Measurements from ENCODE around the gene SURF6. TPM values are rescaled to one million over a fixed set of nuclear protein-coding genes. Genes with fewer than 3 reads are reported as not detected.
A peak's percentile ranks its signal among the peaks of the same experiment; 100 is the strongest.

Gene SURF6
- total RNA-seq, 2 donors from 2014 or later = 20.8 to 37.9 TPM

DNA sequence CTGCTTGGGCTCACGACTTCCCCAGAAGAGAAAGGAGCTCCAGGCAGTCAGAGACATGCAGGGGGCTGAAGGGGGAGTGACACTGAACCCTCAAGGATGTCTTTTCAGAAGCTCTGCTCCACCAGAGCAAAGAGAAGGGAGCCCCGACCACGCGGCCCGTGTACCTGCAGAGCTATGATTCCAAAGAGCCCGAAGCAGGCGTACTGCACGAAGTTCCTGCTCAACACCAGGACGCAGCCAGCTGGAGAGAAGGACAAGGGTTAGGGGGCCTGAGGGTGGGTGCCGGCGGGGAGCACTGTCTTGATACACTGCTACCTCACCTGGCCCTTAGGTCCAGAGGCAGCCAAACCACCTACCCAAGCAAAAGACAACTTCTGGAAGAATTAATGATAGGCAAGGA lies 30.4 kb upstream of the SURF6 start:
- Histone ChIP-seq H3K4me1 (peaks cover 57% of the 10 kb centered on the region), H3K9me3 (no peaks in the 10 kb centered on the region), H3K27me3 (no peaks in the 10 kb centered on the region), H3K4me3 (no peak overlapping the region), H3K27ac (peak overlapping the region in 1 of 4 donors; percentile 66), H3K36me3 (replicated peaks in 1 of 2; ENCODE audit: insufficient read depth in 1 of 2, low read depth in 2 of 2) (peaks cover 4 to 25% of the 10 kb centered on the region in 2 donors)
- 91 to 92% methylated on average over 4 to 11 of the region's 11 CpGs for WGBS, 2 donors
- TF ChIP-seq, protein P1, sequence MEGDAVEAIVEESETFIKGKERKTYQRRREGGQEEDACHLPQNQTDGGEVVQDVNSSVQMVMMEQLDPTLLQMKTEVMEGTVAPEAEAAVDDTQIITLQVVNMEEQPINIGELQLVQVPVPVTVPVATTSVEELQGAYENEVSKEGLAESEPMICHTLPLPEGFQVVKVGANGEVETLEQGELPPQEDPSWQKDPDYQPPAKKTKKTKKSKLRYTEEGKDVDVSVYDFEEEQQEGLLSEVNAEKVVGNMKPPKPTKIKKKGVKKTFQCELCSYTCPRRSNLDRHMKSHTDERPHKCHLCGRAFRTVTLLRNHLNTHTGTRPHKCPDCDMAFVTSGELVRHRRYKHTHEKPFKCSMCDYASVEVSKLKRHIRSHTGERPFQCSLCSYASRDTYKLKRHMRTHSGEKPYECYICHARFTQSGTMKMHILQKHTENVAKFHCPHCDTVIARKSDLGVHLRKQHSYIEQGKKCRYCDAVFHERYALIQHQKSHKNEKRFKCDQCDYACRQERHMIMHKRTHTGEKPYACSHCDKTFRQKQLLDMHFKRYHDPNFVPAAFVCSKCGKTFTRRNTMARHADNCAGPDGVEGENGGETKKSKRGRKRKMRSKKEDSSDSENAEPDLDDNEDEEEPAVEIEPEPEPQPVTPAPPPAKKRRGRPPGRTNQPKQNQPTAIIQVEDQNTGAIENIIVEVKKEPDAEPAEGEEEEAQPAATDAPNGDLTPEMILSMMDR (IDR thresholded peaks at IDR 0.05) = no peak
- no peak for TF ChIP-seq POLR2A (IDR thresholded peaks at IDR 0.05)
- ATAC-seq (no peak), DNase-seq (no peak)
- intact Hi-C loops (cut with DNase I) = no loop called here

- no peak for ATAC-seq
- TF ChIP-seq, protein P1 (IDR thresholded peaks at IDR 0.05) = no peak
- TF ChIP-seq POLR2A (IDR thresholded peaks at IDR 0.05) = no peak
- Histone ChIP-seq H3K36me3 (replicated peaks in 1 of 2; ENCODE audit: insufficient read depth in 1 of 2, low read depth in 2 of 2) (peaks cover 4 to 25% of the 10 kb centered on the region in 2 donors), H3K9me3 (no peaks in the 10 kb centered on the region), H3K4me1 (peaks cover 42% of the 10 kb centered on the region), H3K27ac (peak overlapping the region in 1 of 4 donors; percentile 22), H3K27me3 (no peaks in the 10 kb centered on the region), H3K4me3 (no peak overlapping the region)
- no peak for DNase-seq
- WGBS, 2 donors = 87 to 88% methylated on average over 13 to 15 of the region's 15 CpGs
- intact Hi-C loops (cut with DNase I) = no loop called here
Observed at GRCh38 chr9:133362359-133363044, 26.5 kb upstream of the SURF6 start.

- DNase-seq (no peak), ATAC-seq (no peak)
- Histone ChIP-seq H3K27ac (peak overlapping the region in 1 of 4 donors; percentile 7), H3K4me1 (peaks cover 44% of the 10 kb centered on the region), H3K27me3 (no peaks in the 10 kb centered on the region), H3K4me3 (no peak overlapping the region), H3K36me3 (replicated peaks in 1 of 2; ENCODE audit: insufficient read depth in 1 of 2, low read depth in 2 of 2) (peaks cover 4 to 25% of the 10 kb centered on the region in 2 donors), H3K9me3 (no peaks in the 10 kb centered on the region)
- intact Hi-C loops (cut with DNase I) = no loop called here
- 60 to 61% methylated on average over 13 of the region's 13 CpGs for WGBS, 2 donors
- TF ChIP-seq, protein P1 (IDR thresholded peaks at IDR 0.05) = no peak
- no peak for TF ChIP-seq POLR2A (IDR thresholded peaks at IDR 0.05)
Observed at GRCh38 chr9:133361507-133362092, 25.6 kb upstream of the SURF6 start.

DNA sequence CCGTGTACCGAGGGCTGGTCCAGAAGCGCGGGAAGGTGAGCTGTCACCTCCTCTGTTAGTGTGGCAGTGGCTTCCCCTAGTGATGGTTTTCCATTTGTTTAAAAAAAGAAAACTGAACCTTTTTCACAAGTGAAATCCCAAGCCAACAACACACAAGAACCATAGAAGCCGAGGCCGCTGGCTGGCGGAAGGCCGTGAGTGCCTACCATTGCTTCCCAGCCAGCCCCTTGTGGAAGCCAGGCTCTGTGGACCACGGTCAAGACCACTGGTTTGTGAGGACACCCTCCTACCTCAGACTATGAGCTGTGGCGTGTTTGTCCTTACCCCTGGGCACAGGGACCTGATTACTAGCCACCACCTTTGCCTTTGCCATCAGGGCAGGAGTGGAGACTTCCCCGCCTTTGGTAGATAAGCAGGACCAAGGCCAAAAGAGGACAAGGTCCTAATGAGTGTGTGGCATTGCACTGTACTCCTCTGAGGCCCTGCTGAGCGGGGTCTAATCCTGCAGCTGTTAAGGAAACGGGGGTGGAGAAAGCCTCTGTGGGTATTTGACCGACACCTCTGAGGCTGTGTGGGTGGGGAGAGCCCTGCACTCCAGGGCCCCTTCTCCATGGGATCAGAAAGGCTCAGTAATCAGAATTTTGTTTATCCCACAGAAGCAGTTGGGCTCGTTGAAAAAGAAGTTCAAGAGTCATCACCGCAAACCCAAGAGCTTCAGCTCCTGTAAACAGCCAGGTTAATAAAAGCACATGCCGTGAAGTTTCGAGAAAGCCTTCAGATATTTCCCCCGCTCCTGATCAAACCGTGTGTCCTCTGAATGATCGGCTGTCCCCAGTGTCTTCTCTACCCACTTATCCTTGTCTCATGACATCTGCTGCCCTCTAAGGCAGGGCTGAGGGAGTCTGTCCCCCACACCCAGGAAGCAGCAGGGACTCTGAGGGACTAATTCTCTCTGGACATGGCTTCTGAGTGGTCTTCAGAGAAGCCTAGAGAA lies 24.7 kb upstream of the SURF6 start:
- TF ChIP-seq POLR2A (IDR thresholded peaks at IDR 0.05) = no peak
- TF ChIP-seq, protein P1 (IDR thresholded peaks at IDR 0.05) = no peak
- WGBS, 2 donors = 66 to 73% methylated on average over 21 of the region's 21 CpGs
- no peaks in the 10 kb centered on the region for H3K9me3 ChIP-seq
- no peak overlapping the region for H3K4me3 ChIP-seq
- peak overlapping the region in 1 of 4 donors; percentile 17 for H3K27ac ChIP-seq
- peaks cover 0 to 20% of the 10 kb centered on the region in 2 donors for H3K36me3 ChIP-seq (replicated peaks in 1 of 2; ENCODE audit: insufficient read depth in 1 of 2, low read depth in 2 of 2)
- intact Hi-C loops (cut with DNase I) = no loop called here
- peaks cover 40% of the 10 kb centered on the region for H3K4me1 ChIP-seq
- ATAC-seq (no peak), DNase-seq (no peak)
- H3K27me3 ChIP-seq = no peaks in the 10 kb centered on the region

Data from body of pancreas (tissue), 4 donors.